Measurements from ENCODE around the gene ZNF554.

- TF ChIP-seq SMC3 (IDR thresholded peaks at IDR 0.05) (no peak), CTCF (IDR thresholded peaks at IDR 0.05) (no peak)
These were observed 44.6 kb upstream of the ZNF554 start for GRCh38 chr19:2774953-2775555.
